SHP77 treated with DMSO at 0.1 percent for 48 hours (cell line): Measurements from ENCODE around the gene RING1.

ENCODE experiments used
- DNase-seq: peaks from one replicate; lab custom pipeline; 2025; lab: John Stamatoyannopoulos, UW

Gene RING1

DNA sequence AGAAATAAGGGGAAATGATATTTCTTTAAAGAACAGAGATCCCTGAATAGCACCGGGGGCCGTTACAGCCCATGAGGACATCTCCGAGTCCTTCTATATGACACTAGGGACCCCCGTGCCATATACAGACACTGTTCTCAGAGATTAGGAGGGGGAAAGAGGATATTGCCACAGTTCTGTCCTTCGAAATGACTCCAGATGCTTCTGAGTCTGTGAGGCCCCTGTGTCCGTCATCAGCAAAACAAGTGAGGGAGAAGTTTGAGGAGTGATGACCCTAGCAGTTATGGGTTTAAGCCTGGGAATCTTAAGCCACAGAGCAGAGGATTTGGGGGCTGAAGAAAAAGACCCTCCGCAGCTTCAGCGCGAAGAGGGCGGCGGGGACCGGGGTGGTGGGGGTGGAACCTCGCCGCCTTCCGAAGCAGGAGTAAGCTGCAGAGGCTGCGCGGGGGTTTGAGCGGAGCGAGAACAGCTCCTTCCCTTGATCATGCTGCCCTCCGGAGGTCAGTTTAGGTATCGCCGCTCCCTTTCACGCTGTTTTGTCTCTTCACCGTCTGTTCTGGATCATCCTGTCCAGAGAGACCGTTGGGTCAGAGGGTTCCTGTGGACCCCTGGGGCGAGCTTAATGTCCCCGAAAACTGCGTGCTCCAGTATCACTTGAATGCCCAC, 39.8 kb downstream of the RING1 start:
- DNase-seq = peak; percentile 45

DNA sequence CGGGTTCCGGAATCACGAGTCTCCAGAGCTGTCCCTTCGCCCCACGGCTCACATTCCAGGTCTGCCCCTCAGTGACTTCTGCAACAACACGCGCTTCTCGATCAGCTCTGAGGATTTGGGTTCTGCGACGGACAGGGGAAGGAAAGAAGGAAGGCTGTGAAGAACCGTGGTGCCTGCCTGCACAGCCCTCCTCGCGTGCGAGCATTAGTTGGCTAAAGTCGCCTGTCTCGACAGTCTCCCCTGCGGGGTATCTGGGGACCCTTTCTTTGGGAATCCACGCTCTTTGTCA, 40.3 kb downstream of the RING1 start:
- DNase-seq = peak; percentile 45

- peak; percentile 97 for DNase-seq
These were observed 40.8 kb downstream of the RING1 start for GRCh38 chr6:33248932-33249731.

DNA sequence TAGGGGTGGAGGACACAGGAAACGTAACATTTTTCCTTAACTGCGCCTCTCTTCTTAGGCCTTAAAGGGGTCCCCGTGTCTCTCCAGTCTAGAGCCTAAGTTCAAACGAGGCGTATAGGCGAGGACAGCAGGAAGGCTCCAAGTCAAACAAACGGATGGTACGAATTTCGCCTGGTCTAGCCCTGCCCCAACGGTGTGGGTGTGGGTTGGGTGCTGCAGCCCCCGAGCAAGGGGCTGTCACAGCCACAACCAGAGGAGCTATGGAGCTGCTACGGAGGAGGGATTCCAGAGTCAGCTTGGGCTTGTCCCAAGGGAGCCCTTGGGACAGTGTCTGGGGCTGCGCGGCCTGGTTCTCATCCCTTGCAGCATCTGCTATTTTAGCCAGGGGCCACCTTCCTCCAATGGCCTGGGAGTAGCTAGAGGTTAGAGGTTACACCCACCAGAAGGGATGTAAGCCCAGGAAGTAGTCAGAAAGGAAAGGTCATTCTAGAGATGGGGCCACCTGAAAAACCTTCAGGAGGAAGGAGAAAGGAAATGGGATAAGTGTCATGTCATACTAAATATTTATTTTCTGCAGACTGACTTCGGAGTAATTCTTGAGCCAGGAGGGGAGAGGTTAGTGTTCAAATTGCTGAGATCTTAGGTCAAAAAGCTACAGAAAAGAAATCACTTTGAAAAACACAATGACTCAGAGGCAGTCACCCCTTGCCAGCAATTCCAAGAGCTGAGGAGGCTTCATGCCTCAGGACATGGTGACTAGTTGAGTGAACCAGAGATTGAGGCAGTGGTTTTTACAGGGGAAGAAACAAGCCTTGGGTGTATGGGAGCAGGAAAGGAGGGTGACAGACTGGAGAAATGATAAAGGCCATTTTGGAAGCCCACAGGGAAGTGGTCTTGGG, 41.7 kb downstream of the RING1 start:
- DNase-seq = no peak

- no peak for DNase-seq
These were observed 42.4 kb downstream of the RING1 start for GRCh38 chr6:33250731-33251130.

DNA sequence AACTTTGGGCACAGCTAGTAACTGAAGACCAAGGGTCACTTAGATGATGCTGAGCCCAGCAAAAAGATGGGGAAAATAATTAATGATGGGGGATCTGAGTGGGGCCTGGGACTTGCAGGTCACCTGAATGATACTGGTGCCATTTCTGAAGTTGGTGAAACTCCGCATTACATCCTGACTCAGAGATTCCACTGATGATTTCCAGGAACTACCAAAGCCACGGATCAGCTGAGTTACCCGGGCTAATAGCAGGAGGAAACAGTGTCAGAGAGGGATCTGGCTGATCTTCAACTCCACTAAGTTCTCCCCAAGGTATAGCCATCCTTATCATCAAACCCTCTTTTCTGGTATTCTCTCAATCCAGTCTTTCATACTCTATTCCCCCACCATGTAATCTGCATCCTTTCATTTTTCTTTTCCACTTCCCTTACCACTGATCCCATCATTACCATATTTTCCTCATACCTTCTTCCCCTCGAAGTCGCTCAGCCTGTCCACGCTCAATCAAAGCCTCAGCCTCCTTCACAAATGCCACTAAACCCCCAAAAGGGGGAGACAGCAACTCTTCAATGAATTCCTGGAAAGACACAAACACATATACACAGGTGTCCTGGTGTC, 43.2 kb downstream of the RING1 start:
- no peak for DNase-seq

DNA sequence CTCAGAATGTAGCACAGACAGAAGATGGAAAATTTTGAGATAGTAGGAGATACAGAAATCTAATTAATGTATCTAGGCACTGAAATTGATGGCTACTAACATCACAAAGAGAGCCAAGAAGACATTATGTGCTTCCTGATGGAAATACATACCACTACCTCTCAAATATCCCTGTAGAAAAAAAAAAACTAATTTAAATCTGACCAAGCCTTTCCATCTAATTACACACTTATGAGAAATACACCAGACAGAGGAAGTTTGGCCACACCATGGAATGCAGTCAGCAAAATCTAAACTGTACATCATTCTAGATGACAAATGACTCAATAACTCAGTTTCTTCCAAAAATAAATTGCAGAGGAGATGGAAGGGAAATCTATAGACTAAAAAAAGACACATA, 44.5 kb downstream of the RING1 start:
- DNase-seq = no peak

DNA sequence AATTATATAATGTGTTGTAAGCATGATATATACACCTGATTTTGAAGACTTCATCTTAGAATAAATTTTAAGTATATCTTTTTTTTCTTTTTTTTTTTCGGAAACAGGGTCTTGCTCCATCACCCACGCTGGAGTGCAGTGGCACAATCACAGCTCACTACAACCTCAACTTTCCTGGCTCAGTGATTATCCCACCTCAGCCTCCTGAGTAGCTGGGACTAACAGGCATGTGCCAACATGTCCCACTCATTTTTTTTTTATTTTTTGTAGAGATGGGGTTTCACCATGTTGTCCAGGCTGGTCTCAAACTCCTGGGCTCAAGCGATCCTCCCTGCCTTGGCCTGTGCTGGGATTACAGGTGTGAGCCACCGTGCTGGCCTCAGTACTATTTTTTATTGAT, 46.3 kb downstream of the RING1 start:
- DNase-seq = no peak

- DNase-seq = no peak
These were observed 50.7 kb downstream of the RING1 start for GRCh38 chr6:33259032-33259431.
